DND-41 (cell line): Measurements from ENCODE around the gene ZDHHC14.

Experiments
- CTCF ChIP-seq: IDR thresholded peaks from 2 replicates; pipeline ENCODE4 v1.5.1; 2012; ENCODE audit warnings: borderline replicate concordance, low read length, moderate library complexity, mild to moderate bottlenecking; ENCODE audit not compliant: poor library complexity, severe bottlenecking; ENCODE audit errors: extremely low read depth
- EZH2 ChIP-seq: IDR thresholded peaks from 3 replicates; pipeline ENCODE4 v1.6.1; 2012; ENCODE audit warnings: borderline replicate concordance, low read depth, mild to moderate bottlenecking, moderate library complexity, low read length, inconsistent platforms; ENCODE audit not compliant: severe bottlenecking

DNA sequence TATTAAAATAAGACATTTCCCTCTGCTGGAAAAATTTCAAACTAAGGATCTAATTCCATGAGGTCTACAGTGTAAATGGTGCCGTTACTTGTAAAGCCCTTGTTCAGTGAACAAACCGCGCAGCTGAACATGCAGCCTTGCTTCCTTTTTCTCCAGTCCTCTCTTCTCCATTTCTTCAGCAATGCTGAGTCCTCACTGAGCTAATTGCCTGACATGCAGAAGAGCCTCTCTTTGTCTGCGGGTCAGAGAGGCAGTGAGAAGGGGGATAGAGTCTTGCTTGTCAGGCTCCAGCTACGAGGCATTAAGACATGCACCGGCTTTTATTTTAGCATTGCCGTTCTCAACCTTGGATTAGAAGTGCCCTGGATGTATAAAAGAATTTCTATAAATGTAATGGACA lies 25.7 kb downstream of the ZDHHC14 start:
- TF ChIP-seq CTCF, result no peak
- no peak for TF ChIP-seq EZH2
